MV-4-11 (cell line): ENCODE data around the gene TSC2.

ENCODE experiments used
- DNase-seq: peaks from one replicate; lab custom pipeline; 2025; lab: John Stamatoyannopoulos, UW

TSC2 gene

DNA sequence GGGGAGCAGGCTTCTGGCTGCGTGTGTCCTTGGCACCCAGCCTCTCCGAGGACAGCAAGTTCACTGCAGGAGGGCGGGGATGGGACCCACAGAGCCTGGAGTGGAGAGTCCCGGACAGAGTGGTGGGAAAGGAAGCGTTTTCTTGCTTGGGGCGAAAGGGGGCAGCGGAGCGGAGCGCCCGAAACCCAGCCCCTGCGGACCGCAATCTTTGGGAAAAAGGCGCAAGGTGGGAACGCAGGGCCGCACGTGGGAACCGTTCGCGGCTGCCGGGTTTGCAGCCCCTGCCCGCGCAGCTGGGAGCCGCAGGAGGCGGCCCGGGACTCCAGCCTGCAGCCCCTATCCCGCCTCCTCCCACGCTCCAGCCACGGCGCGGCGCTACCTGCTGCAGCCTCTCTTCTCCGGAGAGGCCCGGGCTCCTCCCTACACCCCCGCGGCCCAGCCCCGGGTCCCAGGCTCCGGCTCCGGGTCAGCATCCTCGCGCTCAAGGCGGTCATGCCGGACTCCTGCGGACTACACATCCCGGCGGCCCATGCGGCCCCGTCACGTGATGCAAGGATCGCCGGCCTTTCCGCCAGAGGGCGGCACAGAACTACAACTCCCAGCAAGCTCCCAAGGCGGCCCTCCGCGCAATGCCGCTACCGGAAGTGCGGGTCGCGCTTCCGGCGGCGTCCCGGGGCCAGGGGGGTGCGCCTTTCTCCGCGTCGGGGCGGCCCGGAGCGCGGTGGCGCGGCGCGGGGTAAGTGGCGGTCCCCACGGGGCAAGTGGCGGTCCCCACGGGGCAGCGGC lies at the start of gene TSC2, which contains the start of gene NTHL1:
TSC2 (plus strand) TSS at position 656 of the 786 bp plus-strand sequence. CDS start 631 bp downstream, outside the sequence.
NTHL1 (minus strand) TSS at position 505 of the 786 bp plus-strand sequence; CDS start at position 494, 11 bp downstream.
- DNase-seq, result peak; percentile 91

DNA sequence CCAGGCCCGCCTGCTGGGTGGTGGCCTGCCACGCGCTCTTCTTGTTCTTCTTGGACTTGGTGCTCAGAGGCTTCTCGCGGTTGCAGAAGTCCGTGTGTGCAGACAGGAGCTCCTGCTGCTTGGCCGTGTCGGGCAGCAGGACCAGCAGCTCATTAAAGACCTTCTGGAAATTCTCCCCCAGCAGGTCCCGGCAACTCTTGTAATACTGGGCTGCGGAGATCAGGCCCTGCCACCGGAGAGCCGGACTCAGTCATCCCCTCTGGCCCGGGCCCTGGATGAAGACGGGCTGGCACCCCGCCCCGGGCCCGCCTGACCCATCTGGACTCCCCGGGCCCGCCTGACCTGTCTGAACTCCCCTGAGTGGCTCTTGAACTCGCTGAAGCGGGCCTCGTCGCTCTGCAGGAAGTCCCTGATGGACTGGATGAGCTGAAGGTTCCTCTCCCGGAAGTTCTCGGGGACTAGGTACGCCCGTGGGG lies 49.4 kb upstream of the TSC2 start:
- DNase-seq, result no peak

DNA sequence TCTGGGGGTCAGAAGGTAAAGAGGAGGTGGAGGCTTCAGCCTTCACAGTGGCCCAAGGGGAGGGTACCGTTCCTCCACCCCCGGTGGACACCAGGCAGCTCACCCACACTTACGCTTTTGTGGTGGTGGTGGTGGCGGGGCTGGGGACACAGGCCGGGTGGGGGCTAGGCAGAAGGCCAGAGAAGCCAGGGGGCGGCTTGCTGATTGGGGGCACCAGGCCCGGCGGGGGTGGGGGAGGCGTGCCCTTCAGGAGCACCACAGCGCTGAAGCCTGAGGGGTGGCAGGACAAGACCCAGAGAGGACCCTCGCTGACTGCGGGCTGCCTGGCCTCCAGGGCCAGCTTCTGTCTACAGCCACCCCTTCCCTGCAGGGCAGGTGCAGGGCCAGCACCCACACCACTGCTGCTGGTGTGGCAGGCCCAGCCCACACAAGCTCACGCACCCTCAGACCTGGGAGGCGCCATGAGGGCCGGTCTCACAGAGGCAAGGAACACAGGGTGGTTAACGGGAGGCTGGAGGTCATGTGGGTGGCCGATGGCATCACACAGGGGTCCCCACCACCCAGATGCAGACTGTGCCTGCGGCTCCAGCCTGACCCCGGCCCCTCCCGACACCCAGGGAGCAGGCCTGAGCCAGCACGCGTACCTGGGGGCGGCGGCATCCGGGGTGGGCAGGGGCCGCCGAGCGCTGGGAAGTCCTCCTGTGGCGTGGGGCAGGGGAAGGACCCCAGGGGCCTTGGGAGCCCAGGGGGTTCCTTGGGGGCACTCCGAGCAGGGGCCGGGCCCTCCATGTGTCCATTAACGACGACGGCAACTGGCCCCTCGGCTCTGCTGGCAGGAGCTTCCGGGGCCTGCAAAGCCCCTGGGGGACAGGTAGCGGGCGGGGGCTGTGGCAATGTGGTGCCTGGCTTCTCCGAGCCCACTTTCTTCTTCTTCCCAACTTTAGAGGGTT lies 48.7 kb upstream of the TSC2 start:
- no peak for DNase-seq

DNA sequence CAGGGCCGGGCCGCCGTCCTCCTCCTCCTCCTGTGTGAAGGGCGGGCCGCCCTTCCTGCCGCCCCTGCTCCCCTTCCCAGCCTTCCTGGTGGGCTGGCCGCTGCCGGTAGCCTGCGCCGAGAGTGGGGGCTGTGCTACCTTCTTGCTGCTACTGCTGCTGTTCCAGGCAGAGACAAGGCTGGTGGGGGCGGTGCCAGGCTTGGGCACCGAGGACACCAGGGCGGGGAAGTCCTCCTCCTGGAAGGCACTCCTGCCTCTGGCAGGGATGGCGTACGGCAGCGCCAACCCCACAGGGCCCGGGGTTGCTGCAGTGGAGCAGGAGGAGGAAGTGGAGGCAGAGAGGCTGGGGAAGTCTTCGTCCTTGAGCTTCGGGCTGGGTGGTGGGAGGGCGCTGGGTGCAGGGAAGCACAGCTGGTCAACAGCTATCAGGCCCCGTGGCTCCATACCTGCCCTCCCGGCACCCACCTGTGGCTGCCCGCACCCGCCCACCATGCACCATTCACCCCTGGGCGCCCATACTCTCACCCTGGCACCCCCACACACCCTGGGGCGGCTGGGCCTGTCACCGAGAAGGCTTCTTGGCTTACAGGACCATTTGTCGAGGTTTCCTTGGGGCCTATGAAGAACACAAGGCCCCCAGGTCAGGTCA lies 47.8 kb upstream of the TSC2 start:
- DNase-seq, result no peak

DNA sequence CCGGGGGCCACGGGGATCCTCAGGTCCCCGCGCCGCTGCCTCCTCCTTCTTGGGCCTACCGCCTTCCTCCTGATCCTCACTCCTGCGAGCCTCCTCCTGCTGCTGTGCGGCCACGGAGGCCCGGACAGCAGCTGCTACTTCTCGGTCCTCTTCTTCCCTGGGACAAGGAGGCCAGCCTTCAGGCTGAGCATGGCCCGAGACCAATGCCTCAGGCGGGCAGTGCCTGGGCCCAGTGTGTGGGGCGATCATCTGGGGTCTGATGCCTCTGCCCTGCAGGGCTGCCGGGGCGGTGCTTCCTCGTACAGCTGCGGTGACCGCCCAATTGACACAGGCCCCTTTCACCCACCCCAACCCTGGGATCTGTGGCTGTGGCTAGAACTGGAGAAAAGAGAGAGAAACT lies 46.8 kb upstream of the TSC2 start:
- no peak for DNase-seq

DNA sequence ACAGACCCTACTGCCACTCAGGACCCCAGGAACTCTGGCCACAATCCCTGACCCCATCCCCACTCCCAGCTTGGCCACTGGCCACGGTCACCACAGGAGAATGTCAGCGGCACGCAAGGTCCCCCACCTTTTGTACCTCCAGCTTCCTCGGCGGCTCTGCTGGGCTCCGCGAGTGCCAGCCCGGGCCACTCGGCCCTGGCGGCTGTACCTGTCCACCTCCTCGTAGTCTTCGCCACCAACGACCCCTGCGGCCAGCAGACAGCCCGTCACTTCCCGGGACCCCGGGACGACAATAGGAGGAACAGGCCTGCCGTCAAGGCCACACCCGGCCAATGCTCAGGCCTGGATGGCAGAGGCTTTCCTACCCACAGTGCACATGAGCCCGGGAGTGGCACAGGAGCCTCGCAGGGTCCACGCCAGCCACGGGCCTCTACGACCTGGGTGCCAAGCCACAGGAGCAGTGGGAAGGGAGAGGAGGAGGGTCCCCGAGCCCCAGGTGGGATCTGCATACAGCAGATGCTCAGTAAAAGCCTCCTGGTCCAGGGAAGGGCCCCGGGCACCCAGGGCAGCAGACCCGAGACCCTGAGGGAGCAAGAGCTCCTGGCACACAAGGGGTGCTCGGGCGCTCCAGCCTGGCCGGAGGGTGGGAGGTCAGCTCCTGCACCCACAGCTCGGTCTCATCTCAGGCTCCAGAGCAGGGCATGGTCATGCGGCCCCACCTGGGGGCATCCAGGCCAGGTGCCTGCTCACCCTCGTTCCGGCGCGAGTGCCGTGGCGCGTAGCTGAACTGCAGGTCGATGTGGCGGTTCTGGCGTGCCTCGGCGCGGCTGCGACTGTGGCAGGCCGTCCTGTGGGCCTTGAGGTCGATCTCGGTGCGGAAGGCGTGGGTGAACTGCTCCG lies 46.1 kb upstream of the TSC2 start:
- DNase-seq, result no peak

DNA sequence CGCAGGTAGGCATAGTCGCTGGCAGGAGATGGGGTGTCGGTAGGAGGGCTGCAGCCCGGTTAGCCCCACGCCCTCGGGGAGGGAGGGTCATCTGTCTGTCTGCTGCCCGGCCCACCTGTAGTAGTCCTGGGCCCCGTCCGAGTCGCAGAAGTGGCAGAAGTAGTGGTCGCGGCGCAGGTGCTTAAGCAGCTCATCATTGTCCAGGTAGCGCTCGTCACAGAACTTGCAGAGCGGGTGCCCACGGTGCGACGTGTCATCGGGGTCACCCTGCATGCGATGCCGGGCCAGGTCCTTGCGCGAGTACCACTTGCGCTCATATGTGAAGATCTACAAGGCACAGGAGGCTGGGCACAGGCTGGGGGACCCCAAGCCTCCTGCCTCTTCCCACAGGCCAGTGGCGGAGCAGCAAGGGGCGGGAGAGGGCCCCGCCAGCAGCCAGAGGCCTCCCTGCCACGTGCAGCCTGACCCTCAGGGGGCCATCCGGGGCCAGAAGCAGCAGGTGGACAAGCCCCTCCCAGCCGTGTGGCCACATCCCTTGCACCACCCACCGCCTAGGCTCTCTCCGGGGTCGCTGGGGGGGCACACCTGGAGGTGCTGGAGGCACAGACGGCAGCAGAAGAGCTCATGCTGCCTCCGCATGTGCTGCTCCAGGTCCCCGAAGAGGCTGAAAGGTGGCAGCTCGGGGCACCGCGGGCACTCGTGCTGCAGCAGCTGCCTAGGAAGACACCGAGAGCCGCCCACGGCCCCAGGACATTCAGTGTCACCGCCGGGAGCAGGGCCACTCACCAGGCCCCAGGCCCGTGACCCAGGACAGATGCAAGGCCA lies 45.2 kb upstream of the TSC2 start:
- DNase-seq, result no peak

DNA sequence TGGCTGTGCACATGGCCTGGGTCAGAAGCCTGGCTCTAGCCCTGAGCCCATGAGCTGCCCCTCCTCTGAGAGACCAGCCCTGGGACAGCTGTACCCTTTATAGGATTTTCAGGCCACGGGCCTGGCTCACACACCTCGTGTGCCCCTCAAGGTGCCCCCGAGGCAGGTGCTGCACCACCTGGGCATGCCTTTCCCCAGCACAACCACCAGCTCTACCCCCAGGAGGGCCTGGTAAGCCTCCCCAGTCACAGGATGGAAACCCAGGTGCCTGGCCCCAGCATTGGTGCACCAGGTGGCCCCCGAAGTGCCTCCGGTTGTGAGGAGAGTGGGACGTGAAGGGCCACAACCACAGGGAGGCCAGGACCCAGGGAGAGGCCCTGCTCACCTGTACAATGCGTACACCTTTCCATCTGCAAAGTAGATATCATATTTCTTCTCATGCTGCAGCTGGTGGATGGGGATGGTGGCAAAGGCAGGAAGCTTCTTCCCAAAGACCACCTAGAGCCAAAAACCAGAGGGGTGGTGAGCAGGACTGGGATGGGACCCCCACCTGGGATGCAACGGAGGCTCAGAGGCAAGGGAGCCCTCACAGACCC lies 44.5 kb upstream of the TSC2 start:
- no peak for DNase-seq

DNA sequence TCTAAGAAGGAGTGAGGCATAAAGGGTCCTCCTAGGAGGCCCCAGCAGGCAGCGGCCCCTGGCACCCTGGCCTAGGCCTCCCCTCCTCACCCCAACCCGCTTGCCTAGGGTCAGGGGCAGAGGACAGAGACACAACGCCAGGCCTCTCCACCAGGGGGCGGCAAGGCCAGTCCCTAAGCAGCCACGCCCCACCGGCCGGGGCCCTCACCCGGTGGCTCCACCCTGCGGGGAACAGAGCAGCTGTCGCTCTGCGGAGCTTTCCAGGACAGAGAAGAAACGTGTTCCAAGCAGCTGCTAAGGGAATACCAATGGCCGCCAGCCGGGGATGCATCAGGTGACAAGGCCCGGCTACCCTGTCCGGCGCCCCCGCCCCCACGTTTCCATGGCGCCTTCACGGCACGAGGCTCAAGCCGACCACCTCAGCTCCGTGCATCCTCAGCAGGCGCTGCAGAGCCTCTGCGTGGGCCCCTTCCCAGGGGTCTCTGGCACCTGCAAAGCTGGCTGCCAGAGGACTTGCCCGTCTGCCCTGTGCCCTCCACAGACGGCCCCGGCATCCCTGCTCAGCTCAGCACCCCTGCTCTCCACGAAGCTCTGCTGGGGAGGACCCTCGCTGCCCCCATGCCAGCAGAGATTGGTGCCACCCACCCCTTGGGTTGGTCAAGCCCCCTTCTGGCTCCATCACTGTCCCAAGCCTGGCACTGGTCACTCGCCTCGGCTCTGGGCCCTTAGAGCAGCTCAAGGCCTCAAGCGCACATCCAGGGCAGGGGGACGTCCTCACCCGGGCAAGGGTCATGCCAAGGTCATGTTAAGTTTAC lies 43.8 kb upstream of the TSC2 start:
- peak; percentile 84 for DNase-seq

DNA sequence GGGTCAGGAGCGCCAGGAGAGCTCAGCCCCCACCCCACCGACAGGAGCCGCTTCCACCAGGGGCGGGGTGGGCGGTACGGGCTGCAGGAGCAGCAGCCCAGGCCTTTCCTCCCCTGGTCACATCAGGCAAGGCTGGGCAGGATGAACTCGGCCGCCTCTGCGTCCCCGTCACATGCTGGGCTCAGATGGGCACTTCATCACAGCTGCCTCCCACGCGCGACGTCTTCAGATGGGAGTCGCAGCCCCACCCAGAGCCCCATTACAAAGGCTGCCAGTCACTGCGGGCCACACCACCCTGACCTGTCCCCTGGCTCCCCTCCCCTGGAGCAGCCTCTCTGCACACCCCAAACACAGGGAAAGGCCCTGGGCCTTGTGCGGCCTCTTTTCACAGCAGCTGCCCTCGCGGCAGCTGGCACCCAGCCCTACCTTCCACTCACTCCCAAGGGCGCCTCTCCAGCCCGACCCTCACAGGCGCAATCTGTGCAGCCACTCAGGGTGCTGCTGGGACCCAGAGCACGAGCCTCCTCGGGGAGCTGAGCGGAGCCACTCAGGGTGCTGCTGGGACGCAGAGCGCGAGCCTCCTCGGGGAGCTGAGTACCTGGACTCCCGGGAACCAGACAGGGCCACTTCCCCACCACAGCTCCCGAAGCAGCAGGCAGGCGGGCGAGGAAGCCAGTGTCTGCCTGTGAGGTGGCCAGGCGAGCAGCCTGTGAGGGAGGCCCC lies 42.8 kb upstream of the TSC2 start:
- no peak for DNase-seq

DNA sequence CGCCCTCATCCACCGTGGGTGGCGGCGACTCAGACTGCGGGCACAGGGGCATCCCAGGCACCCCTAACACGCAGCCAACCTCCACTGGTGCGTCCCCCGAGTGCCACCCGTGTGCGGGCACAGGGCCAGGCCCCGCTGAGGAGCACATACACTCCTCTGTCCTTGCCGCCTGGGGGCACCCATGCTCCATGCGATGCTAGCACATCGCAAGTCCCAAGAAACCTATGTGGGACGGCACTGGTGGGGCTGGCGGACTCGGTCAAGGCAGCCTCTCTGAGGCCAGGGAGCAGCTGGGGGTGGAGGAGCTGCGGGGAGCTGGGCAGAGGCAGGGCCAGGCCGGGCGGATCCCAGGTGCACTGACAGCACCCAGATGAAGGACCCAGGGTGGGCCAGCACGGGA lies 42.1 kb upstream of the TSC2 start:
- no peak for DNase-seq

DNA sequence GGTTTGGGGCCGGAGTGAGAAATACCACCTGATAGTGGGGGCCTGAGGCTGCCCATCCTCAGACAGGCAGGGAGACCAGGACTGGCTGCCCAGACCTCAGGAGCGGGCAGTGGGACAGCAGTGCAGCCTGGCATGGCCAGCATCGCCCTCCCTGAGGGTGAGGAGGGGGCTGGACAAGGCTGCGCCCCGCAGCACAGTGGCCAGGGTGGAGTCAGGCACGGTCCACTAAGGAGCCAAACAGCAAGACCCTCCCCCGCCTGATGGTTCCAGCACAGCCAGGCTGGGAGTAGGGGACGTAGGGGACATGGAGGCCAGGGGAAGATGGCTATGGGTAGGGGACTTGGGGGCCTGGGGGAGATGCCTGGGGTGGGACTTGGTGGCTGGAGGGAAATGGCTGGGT lies 41.5 kb upstream of the TSC2 start:
- DNase-seq, result no peak

DNA sequence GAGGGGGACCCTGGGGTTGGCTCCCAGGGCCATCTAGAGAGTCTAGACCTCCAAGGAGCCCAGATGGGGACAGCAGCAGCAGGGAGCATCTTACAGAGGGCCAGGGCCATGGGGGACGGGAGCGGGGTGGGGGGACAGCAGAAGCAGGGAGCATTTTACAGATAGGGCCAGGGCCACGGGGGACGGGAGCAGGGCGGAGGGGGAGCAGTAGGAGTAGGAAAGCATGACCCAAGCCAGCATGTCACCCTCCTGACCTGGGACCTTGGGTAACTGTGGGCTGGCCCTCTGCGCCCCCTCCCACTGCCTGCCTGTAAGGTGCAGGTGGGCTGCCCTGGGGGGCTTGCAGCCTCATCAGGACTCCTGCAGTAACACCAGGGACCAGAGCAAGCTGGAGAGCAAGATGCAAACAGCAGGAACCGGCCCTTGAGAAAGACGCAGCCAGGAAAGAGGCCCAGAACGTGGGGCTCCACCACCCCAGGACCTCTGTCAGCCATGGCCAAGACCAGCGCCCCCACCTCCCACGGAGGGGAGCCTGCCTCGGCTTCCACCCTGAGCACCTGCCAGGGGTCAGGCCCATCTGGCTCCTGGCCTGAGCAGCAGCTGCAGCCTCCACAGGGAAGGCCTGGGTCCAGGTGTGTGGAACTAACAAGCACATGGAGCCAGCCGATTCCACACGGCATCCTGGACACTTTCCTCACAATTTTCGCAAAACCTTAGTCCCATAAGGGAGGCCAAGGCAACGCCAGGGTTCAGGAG lies 40.5 kb upstream of the TSC2 start:
- DNase-seq, result no peak

DNA sequence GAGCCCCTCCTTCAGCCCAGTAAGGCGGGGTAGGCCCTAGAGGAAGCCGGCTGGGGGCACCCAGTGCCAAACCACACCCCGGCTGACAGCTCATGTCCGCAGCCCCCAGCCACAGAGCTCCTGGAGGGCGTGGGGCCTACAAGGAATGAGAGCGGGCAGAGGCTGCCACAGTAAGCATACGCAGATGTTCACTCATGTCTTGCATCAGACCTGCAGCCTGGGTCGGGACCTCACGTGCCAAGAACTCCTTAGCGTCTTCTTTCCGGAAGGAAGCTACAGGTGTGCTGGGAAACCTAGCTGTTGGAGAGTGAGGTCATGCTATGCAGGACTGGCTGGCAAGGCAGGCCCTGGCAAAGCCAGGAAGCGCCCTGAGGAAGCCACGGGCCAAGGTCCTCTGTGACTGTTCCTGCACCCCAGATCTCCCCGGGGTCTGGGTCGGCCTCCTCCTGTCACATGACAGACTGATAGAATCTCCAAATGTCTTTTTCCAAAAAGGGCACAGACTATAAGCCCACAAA lies 39.7 kb upstream of the TSC2 start:
- DNase-seq, result peak; percentile 80

DNA sequence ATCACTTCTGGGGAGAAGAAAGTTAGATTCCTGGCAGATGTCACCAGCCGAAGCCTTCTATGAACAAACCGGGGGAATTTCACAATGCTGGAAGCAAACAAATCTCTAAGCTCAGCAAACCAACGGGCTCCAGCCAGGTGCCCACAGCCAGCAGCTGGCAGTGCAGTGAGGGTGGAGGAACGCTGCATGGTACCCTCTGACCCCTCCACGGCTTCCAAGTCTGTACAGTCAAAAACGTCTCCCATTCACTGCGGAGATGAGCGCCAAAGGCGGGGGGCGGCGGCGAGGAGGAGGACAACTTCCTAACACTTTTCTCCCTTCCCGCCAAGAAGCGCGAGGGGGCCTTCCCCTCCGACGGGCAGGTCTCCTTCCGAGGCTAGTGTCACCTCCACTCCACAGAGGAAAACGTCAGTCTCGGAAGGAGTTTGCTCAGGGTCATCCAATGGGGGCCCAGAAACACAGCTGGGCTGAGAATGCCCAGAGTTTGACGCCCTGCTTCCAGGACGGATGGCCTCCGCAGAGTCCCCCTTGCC lies 39.1 kb upstream of the TSC2 start:
- DNase-seq, result peak; percentile 47

DNA sequence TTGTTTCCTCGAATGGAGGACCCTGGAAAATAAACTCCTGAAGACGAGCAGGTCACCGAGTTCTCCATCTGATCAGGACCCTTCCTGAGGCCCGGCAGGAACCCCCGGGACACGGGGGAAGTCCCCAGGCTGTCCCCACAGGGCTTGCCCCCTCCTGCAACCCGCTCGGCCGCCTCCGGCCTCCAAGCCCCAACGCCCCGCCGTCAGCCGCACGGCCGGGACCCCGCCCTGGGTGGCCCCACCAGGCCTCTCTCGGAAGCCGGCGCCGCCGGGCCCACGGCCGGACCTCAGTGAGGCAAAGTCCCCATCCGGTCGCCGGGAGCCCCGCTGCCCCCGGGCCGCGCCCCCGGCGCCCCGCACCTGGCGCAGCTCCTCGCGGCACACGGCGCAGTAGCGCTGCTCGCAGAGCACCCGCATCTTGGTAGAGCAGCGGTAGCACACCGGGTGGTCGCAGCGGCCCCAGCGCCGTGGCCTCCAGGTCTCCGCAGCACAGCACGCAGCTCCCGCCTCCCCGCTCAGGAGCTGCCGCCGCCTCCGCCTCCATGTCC lies 38.5 kb upstream of the TSC2 start:
- no peak for DNase-seq
